GM19035 (cell line): ENCODE results near the gene NUMA1.

Source experiments
- ATAC-seq: cut with Tn5 transposase; IDR thresholded peaks from one replicate; pipeline ENCODE4 v1.9.1; 2021; ENCODE audit not compliant: unreplicated experiment

NUMA1 gene

GRCh38 chr11:72080326-72081183 is at the start of gene NUMA1, which contains the start of gene LRRC51:
Gene NUMA1, minus strand, starts transcription at chr11:72080542. Its CDS starts 44,599 bp downstream, at chr11:72035943.
Gene LRRC51, plus strand, starts transcription at chr11:72080850. Its CDS starts 8,234 bp downstream, at chr11:72089084.
- peak; percentile 96 for ATAC-seq

GRCh38 chr11:72129381-72129780 is 49.0 kb upstream of the NUMA1 start:
- no peak for ATAC-seq

- no peak for ATAC-seq
These were observed 47.6 kb upstream of the NUMA1 start for GRCh38 chr11:72127923-72128322.

- no peak for ATAC-seq
These were observed 45.6 kb upstream of the NUMA1 start for GRCh38 chr11:72125956-72126355.

- ATAC-seq, result no peak
These were observed 43.7 kb upstream of the NUMA1 start for GRCh38 chr11:72124046-72124445.

- ATAC-seq, result no peak
These were observed 42.8 kb upstream of the NUMA1 start for GRCh38 chr11:72123117-72123653.

- no peak for ATAC-seq
These were observed 42.3 kb upstream of the NUMA1 start for GRCh38 chr11:72122607-72123006.

- no peak for ATAC-seq
These were observed 40.6 kb upstream of the NUMA1 start for GRCh38 chr11:72120930-72121329.

- no peak for ATAC-seq
These were observed 38.9 kb upstream of the NUMA1 start for GRCh38 chr11:72119198-72119597.

- ATAC-seq, result no peak
These were observed 35.8 kb upstream of the NUMA1 start for GRCh38 chr11:72116019-72116755.

GRCh38 chr11:72114570-72114969 is 34.2 kb upstream of the NUMA1 start:
- no peak for ATAC-seq

- ATAC-seq, result no peak
These were observed 32.9 kb upstream of the NUMA1 start for GRCh38 chr11:72112978-72113808.

- peak; percentile 91 for ATAC-seq
These were observed 32.0 kb upstream of the NUMA1 start, which contains the start of gene ANAPC15 for GRCh38 chr11:72112143-72112977. Gene ANAPC15, minus strand, starts transcription at chr11:72112695. Its CDS starts 1,419 bp downstream, at chr11:72111276.

- ATAC-seq, result peak; percentile 1
These were observed 31.2 kb upstream of the NUMA1 start for GRCh38 chr11:72111300-72112142.

- ATAC-seq, result no peak
These were observed 25.5 kb upstream of the NUMA1 start, which contains the start of gene TOMT for GRCh38 chr11:72105888-72106287. Gene TOMT, plus strand, starts transcription at chr11:72105924. Its CDS starts 28 bp downstream, at chr11:72105952.

GRCh38 chr11:72103754-72104167 is 23.4 kb upstream of the NUMA1 start:
- no peak for ATAC-seq

GRCh38 chr11:72102946-72103753 is 22.8 kb upstream of the NUMA1 start, which contains the start of gene LAMTOR1:
Gene LAMTOR1, minus strand, starts transcription at chr11:72103297. Its CDS starts 73 bp downstream, at chr11:72103224.
- ATAC-seq, result peak; percentile 88

GRCh38 chr11:72102631-72102945 is 22.2 kb upstream of the NUMA1 start:
- ATAC-seq, result no peak
